Stimulated activated CD4-positive, alpha-beta T cell treated with anti-CD3 and anti-CD28 coated beads, Interleukin-12 subunit alpha, Interleukin-12 subunit beta, amount 100 ng/mL, for 48 hours (primary cell): ENCODE measurements around the gene RGS6.
A peak's percentile ranks its signal among the peaks of the same experiment; 100 is the strongest.

Experiments
- DNase-seq, 3 donors: peaks; one replicate each; pipeline ENCODE4 v3.0.0-alpha.2; 2020; ENCODE audit warnings: low read depth in 2 of 3, low spot score in 1 of 3

RGS6 gene

DNA sequence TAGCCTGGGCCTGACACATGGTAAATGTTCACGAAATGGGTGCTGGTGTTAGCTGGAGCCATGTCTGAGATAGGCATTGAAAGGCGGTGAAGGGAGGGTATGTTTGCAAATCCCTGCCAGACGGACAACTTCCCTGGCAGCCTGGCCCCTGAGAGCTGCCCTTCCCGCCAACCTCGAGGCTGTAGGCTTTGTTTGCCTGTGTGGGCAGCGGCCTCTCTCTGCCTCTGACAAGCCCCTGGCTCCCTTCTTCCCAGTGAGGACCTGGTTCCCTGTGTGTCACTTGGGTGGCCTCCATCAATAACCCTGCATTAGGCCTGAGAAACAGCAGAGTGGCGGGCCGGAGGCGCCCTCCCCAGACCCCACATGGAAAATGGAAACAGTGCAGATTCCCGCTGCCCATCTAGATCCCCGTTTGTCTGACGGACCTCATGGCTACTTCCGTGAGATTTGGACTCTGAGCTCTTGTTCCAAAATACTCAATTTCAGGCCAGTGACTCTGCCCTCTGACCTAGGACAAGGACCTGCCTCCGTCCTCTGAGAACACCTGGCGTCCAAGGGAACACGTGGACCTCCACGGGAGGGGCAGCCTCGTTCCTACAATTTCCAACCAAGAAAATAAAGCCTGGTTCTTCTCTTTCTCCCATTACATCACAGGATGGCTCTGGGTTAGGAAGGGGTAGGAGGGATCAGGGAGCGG, 636.2 kb downstream of the RGS6 start:
- no peak for DNase-seq

DNA sequence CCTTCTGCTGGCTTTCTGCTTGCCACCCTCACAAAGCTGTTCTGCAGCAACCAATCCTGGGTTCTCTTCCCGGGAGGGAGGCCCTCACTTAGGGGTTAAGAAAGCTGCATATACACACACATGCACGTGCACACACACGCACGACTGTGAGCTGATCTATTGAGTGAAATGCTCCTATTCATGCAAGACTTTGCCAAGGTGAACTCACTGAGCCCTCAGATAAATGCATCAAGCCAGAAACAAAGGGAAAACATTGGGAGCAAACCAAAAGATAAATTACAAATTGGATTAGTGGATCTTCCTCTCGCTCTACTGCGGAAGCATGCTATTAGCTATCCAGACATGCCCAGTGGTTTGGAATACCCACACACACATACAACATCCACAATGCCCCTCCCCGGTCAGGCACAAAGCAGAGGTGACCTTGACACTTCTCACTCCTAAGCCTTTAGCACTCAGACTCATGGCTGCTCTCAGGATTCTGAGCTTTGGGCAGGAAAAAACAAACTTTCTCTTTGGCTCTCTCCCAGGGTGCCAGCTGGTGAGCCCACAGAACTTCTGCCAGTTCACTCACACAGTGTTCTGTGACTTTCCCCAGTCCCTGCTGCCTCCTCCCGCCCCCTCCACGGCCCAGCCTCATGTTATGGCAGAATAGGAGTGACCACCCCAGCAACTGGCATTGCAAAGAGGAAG, 641.6 kb downstream of the RGS6 start:
- no peak for DNase-seq

DNA sequence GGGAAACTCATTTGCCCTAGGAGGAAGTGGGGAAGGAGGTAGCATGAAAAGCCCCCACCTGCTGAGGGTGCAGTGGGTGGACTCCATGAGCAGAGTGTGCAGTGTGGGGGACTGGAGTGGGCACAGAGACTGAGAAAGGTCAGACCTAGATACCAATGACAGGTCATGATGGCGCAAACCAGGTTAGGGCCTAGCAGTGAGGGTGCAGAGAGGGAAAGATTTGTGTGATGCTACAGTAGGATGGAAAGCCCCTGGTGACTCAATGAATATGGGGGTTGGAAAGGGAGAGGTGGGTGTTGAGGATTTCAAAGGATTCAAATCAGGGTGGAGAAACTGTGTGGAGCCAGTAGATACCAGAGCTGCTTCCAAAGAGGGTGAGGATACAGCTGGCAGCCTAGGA, 642.5 kb downstream of the RGS6 start:
- DNase-seq = no peak

DNA sequence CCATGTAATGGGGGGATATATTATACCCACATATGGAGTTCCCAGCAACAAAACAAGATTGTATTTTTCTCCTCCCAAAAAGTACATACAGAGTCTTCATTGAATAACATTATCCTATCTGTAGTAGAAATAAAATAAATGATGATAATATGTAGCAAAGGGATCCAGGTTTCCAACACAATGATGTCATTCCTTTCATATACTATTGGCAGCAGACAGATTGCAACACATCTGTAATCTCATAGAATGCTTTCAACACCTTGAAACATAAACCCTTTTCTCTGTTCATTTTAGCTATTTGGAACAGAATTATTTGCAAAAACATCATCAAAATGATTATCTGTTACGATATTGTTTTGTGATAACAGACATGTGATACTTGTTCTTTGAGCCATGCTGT, 644.0 kb downstream of the RGS6 start:
- DNase-seq = no peak

DNA sequence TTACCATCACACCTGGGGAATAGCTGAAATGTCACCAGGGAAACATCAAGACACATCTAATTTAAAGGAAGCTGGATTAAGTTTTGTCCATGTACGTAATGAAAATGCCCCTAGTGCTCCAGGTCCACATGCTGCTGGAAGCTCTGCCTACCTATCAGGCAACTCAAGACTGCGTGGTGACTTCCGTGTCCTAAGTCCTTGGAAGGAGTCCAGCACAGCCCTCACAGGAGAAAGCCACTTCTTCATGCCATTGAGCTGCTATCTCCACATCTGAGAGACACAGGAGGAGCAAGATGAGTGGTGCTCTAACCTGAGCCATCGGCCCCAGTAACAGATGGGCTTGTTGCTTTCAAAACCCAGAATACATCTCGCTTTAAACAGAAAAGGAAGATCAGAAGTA, 645.3 kb downstream of the RGS6 start:
- DNase-seq = no peak

DNA sequence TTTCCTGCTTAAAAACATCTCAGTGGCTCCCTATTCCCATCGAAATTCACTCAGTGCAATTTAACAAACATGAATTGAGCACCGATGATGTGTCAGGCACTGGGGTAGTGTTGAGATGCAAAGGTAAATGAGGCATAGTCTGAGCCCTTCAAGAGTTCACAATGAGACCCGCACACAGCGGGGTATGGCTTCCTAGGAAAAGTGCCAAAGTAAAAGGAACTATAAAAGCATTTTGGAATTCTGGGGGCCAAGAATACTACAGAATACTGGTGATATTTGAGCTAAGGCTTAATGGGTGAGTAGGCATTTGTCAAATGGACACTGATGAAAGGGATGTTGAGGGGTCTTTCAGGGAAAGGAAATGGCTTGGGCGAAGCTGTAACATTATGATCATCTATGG, 646.3 kb downstream of the RGS6 start:
- no peak for DNase-seq

DNA sequence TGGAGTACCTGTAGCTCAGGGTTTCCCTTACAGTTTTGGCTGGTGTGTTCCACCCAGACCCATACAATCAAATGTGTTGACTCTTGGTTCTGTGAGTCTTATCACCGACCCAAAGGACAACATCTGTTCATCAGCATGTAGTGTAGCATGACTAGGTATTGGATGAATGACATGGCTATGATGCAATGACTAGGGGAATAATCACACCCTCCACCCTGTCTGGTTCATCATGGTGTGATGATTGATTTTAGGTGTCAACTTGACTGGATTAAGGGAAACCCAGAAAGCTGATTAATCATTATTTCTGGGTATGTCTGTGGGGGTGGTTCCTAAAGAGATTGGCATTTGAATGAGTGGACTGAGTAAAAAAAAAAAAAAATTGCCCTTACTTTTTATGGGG, 650.4 kb downstream of the RGS6 start:
- no peak for DNase-seq

DNA sequence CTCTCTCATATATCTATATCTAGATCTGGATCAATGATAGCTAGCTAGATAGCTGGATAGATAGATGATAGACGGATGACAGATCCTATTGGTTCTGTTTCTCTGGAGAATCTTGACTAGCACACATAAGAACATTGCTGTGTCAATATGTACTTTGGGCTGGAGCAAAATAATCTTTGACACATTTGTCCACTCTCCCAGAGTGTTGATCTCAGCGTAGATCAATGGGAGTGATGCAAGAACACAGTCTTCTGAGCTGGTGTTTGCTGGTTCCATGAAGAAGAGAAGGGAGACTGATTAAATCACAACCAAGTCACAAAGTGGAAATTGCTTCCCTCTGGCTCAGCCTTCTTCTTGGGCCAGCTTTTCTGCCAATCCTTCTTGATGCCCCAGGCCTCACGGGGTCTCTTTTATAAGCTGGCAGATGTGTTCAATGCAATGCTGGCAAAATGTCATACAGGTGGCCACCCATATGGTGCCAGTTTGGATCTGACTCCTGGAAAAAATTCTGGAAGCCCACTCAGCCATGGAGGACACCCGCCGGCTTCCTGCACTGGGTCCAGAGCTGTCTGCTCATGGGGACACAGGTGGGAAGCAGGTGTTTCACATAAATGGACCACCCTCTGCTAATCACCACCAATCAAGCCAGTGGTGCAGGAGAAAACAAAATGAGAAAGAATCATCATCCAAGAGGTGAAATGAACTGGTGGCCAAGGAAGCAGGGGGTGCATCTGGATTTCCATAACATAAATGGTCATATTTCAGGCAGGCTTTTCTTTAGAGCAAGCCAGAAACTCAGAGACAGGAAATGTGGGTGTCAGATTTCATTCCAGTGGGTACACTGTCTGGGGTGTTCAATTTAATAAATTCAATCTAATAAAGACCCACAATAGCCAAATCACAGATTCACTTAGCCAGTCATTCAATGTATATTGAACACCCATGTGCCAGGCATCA, 651.4 kb downstream of the RGS6 start:
- DNase-seq = no peak

DNA sequence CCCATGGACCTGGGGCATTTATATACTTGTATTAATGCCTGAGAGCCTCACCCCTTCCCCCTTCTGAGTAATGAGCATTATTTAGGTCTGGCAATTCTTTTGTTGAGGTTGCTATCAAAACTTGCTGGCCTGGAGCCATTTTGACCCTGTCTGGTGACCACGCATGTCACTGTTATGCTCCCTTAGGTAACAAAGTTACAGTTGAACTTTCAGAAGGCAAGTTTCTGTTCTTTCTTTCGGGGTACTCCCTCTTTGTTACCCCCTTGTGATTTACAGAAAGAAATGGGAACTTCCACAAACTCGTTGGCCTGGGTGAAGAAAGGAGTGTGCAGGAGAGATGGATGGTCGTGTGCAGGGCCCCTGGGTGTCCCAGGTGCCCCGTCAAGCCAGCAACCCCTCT, 656.3 kb downstream of the RGS6 start:
- no peak for DNase-seq

DNA sequence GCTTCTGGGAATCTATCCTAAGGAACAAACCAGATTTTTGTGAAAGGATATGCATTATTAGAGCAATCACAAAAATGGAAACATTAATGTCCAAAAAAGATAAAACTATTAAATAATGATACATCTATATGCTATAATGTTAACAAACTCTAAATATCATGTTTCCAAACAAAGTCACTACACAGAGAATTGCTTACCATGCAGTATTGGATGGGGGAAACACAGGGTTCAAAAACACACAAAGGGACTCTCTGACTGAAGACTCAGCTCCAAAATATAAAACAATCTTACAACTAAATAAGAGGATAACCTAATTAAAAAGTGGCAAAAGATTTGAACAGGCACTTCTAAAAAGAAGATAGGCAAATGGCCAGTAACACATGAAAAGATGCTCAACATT, 657.4 kb downstream of the RGS6 start:
- no peak for DNase-seq

DNA sequence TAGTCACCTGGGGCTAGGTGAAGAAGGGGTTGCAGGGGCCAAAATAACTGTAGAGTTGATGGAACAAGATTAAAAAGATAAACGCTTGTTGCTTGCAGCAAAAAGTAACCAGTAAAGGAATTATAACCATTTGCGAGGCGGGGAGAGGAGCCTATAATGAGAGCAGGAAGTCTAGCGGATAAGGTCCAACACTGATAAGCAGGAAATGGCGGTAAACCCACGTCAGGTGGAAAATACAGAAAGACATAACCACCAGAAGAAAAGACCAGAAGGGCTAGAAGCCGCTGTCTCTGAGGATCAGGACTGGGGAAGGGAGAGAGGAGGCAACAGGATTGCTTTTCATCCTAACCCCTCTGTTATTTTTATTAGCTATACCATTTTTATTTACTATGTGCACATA, 658.3 kb downstream of the RGS6 start:
- DNase-seq = no peak

DNA sequence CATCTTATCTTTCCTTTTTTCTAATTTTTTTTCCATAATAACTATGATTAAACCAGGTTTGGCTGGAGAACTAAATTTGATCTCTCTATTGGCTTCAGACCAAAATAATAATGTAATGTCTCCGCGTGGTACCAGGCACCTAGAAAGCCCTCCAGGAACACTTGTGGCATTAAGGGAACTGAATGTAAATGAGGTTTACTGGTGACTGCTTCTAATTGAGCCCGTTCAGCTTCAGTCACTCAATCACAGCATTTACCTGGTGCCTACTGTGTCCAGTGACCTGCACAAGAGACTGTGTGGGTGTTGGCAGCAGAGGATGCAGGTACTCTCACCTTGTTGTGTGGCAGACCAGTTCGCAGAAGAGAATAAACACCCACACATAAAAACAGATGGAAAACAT, 659.2 kb downstream of the RGS6 start:
- no peak for DNase-seq

DNA sequence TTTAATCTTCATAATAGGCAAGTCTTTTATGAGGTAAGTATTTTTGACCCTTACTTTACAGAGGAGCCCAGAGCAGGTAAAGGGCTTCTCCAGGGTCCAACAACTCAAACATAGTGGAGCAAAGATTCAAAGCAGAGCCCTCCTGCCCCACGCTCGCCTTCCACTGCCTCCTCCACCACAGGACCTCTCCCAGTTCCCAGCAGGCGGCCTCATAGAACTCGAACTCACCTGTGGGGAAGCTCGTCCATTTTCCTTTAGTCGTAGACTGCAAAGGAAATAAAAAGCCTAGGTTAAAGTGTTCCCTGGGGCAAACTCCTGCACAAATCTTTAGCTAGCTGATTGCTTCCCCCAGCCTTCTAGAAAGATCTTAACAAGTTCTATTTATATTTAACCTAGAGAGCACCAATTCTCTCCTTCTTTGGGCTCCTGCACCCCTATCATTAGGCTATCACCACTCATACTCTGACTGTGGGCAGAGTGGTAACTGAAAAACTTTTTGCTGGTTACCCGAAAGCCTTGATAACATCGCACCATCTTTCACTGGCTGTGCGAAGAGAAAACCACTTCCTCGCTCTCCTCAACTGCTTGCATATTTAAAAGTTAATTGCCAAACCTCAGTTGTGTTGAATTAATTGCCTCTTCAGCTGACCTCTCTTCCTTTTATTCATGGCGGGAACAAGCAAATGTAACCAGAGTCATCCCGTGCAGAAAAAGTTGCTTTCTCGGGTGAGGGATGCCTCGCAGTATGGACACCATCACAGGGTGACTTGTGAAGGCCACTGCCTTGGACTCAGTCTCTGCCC, 662.1 kb downstream of the RGS6 start:
- DNase-seq = peak; percentile 5 to 14 (median 8)

DNA sequence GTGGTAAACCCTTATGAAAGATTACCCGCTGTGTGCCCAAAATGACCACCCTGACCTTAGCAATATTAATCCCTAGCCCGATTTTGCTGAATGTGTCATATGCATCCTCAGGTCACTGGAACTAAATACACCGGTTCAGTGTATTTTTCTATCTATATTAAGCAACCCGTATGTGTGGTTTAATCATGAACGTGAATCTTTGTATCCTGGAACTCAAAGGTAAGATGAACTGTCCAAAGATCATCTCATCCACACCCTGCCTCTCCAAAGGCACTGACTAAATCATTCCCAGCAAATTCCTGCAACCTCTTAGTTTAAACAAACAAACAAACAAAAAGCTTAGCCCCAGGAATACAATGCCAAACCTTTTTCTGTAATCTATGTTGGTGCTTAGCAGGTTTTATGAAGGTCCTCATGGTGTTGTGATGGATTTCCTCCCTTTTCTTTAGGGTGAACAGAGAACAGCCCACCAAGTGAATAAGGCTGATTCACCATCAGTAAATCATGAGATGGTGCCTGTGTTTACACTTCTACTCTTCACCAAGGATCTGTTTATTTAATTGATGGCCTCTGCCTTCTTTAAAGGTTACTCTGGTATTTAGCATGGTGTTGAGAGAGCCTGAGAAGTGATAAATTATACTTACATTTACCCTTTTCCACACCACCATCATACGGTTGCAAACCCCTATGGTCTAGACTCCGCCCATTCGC, 663.1 kb downstream of the RGS6 start:
- DNase-seq = no peak

DNA sequence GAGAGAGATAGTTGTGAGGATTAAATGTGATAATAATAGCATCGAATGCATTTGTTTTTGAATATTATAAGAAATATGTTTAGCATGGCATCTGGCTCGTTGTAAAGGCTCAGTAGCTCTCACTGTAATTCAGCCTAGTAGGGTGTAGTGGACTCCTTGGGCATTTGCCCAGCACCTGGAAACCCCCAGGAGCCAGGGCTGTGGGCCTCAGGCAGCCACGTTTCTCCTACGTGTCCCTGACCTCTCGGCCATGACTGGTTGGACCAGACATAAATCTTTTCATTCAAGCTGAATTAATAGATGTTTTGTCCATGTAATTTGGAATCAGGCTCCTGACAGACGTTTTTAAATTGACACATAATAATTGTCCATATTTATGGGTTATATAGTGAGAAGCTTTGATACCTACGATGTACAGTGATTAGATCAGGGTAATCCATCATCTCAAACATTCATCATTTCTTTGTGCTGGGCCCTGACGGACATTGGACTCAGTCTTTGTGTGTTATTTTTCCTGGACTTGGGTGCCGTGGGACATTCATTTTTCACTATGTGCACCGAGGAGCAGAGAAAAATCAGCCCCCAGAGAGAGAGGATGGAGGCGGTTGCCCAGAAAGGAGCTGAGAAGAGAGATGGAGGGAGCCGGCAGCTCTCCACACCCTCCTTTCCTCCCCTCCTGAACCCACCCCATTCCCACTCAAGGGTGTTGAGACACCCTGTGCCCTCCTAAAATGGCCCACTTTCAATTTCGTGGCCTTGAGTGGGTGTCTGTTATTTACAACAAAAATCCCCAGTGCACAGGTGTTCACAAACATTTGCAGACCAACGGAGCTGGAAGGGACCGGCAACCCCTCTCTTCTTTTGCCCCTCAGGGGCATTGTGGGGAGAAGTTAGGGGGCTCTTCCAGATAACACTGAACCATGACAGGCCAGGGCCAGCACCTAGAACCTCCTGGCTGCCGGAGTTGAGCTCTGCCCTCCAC, 665.3 kb downstream of the RGS6 start:
- no peak for DNase-seq

DNA sequence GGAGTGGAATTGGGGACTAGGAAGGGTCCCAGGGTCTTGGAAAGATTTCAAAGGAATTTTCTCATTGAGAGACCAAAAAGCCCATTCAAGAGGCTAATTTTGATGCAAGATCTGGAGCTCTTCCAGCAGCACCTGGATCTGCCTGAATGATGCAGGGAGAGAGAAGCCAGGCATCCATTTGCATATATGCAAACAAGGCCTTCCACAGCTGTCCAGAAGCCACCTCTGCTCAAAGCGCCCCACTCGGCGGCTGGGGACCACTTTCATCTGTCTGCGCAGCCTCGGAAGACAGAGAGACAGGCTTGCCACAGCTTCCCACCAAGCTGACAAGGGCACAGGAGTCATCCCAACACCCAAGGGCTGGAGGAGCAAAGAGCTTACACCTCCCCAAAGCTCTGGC, 666.1 kb downstream of the RGS6 start:
- no peak for DNase-seq

DNA sequence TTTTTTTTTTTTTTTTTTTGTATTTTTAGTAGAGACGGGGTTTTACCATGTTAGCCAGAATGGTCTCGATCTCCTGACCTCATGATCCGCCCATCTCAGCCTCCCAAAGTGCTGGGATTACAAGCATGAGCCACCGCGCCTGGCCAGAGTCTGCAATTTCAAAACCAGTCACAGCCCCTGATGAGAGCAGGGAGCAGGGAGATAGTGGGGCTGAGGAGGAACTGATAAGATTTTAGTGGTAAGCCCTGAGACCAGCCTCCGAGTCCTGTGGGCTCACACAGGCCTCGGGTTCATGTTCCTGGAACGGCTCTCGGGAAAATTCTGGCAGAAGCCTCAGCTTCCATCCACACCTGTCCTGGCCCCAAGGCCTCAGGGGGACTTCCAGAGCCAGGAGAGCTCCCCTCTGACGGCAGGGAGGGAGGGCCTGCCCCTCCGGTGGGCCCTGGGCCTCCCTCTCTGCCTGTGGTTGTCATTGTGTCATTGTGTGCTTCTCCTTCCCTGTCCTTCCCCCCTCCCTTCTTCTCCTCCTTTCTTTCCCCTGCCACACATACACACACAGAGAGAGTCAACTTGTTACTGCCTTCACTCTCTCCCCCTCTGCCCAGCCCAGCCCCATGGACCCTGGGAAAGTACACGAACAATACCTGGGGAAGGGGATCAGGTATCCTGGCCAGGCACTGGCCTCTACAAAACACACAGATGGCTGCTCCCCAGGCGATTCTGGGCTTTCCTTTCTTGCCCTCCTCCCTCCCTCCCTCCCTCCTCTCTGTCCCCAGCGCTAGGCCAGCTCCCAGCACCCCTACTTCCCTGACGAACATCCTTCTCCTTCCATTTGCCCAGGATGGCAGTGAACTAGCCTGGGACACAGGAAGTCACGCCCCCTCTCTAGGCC, 667.6 kb downstream of the RGS6 start:
- DNase-seq = no peak
